ENCODE measurements around the gene ARTN.

The ARTN gene

GRCh38 chr1:43938383-43938782 is 4.8 kb downstream of the ARTN start:
- H3K4me3 ChIP-seq (ENCODE audit: low read length) = no peak overlapping the region
- DNase-seq (ENCODE audit: low read depth) = no peak
- TF ChIP-seq CTCF (IDR thresholded peaks at IDR 0.05; ENCODE audit: insufficient read depth, low read depth, low read length, missing control alignments) = no peak

DNA sequence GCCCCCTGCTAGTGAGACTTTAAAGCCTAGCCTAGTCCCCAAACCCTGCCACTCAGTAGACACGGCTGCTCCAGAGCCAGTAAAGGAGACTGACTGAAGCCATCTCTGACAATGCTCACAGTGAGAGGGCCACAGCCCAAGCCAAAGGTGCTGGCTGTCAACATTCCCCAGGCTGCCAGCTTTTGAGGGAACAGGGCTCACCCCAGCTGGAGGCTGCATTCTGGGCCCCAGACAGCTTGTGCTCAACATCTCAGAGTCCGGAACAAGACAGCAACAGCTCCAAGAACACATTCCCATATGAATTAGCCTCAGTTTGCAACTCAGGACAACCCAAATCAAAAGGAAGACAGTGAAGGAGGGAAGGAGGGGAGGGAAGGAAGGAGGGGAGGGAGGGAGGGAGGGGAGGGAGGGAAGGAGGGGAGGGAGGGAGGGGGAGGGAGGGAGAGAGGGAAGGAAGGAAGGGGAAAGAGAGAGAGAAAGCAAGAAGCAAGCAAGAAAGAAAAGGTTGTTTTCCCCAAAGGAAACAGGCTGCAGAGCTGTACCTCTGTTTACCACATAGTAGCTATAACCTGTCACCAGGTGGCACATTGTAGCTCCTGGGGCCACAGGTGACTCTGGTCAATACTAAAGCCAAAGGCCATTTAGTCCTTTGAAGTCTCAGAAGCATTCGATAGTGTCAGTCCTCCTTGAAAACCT is 5.4 kb downstream of the ARTN start:
- TF ChIP-seq CTCF (IDR thresholded peaks at IDR 0.05; ENCODE audit: insufficient read depth, low read depth, low read length, missing control alignments) = no peak
- DNase-seq (ENCODE audit: low read depth) = no peak
- no peak overlapping the region for H3K4me3 ChIP-seq (ENCODE audit: low read length)

DNA sequence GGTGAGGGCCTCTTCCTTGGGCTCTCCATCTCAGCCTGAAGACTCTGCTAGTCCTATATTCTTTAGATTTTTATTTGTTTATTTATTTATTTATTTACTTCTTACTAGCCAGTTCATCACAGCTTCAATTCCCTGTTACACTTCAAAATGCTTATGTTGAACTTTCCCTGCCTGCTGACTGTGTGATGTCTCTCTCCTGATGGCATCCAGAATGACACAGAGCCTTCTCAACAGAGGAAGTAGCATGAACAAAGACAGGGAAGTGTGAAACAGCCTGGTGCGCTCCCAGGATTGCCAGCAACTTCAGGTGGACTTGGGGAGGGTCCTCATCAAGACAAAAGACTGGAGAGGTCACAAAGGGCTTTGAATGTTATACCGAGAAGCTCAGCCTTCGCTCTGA is 8.8 kb downstream of the ARTN start:
- TF ChIP-seq CTCF (IDR thresholded peaks at IDR 0.05; ENCODE audit: insufficient read depth, low read depth, low read length, missing control alignments) = no peak
- no peak for DNase-seq (ENCODE audit: low read depth)
- H3K4me3 ChIP-seq (ENCODE audit: low read length) = no peak overlapping the region

GRCh38 chr1:43944860-43945259 is 11.3 kb downstream of the ARTN start:
- no peak overlapping the region for H3K4me3 ChIP-seq (ENCODE audit: low read length)
- DNase-seq (ENCODE audit: low read depth) = no peak
- TF ChIP-seq CTCF (IDR thresholded peaks at IDR 0.05; ENCODE audit: insufficient read depth, low read depth, low read length, missing control alignments) = no peak

- TF ChIP-seq CTCF (IDR thresholded peaks at IDR 0.05; ENCODE audit: insufficient read depth, low read depth, low read length, missing control alignments) = no peak
- no peak for DNase-seq (ENCODE audit: low read depth)
- peak overlapping the region; percentile 86 for H3K4me3 ChIP-seq (ENCODE audit: low read length)
Measured at GRCh38 chr1:43945674-43946235, 12.2 kb downstream of the ARTN start.

DNA sequence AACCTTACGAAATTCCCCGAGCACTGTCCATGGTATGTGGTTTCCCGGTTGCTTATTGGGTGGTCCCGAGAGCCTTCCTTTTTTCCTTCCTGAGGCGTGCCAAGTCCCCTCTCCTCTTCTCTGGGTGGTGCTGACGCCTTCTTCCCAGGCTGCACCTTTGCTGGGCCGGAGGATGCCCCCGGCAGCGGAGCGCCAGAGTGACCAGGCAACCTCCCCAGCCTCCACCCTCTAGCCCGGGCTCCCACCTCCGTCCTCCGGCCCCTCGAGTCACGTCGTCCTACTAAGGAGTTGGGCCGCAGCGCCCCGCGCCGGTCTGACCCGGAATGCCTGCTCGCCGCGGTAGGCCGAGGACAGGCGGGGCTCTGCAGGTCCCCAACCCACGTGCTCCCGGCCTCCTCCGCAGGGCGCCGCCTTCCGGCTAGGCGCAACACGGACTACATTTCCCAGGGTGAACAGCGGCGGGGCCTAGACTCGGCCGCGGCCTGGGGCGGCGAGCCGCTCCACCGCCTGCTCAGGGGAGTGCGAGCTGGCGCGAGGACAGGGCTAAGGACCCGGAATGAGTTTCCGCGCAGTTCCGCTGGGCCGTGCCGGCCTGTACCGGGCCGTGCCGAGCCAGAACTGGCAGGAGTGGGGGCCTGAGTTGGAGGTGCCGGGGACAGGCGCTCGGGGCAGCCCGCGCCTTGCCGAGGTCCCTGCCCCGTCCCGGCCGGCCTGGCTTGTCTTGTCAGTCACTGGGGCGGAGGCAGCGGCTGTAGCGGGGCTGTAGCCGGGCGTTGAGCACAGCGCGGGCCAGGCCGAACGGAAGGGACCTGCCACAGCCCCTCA is 12.8 kb downstream of the ARTN start, which contains the start of gene IPO13:
Gene IPO13 (plus strand): TSS at position 715 of the 825 bp plus-strand sequence. CDS start 651 bp downstream, outside the sequence.
- H3K4me3 ChIP-seq (ENCODE audit: low read length) = peak within 1 kb of the TSS; percentile 86
- peak; percentile 97 for DNase-seq (ENCODE audit: low read depth)
- TF ChIP-seq CTCF (IDR thresholded peaks at IDR 0.05; ENCODE audit: insufficient read depth, low read depth, low read length, missing control alignments) = peak; percentile 42
